Measurements from ENCODE around the gene MSH5. TPM values are rescaled to one million over a fixed set of nuclear protein-coding genes. Genes with fewer than 3 reads are reported as not detected.

MSH5 gene
- polyA plus RNA-seq, 1 donor, result 14.4 TPM

- no peak for DNase-seq
Measured at GRCh38 chr6:31713465-31713864, 26.3 kb upstream of the MSH5 start.

GRCh38 chr6:31713991-31714684, 25.7 kb upstream of the MSH5 start:
- no peak for DNase-seq

GRCh38 chr6:31715022-31715958, 24.5 kb upstream of the MSH5 start, which contains the start of gene LY6G6D:
TSS of gene LY6G6D (plus strand) at chr6:31715348. CDS start at chr6:31715356, 8 bp downstream.
- DNase-seq, result no peak

GRCh38 chr6:31717499-31718222, 22.1 kb upstream of the MSH5 start:
- no peak for DNase-seq

GRCh38 chr6:31718265-31718664, 21.5 kb upstream of the MSH5 start:
- DNase-seq, result no peak

GRCh38 chr6:31719001-31719400, 20.8 kb upstream of the MSH5 start:
- DNase-seq, result no peak

GRCh38 chr6:31720196-31720770, 19.5 kb upstream of the MSH5 start:
- no peak for DNase-seq

- DNase-seq, result no peak
Measured at GRCh38 chr6:31721351-31722020, 18.3 kb upstream of the MSH5 start, which contains the start of gene LY6G6C. TSS of gene LY6G6C (minus strand) at chr6:31721746. CDS start at chr6:31721679, 67 bp downstream.

GRCh38 chr6:31722173-31722572, 17.6 kb upstream of the MSH5 start:
- DNase-seq, result no peak

- no peak for DNase-seq
Measured at GRCh38 chr6:31723245-31723979, 16.4 kb upstream of the MSH5 start, which contains the start of gene MPIG6B. TSS of gene MPIG6B (plus strand) at chr6:31723373. CDS start at chr6:31723384, 11 bp downstream.

GRCh38 chr6:31723980-31724691, 15.7 kb upstream of the MSH5 start:
- DNase-seq, result no peak

GRCh38 chr6:31725502-31726350, 14.1 kb upstream of the MSH5 start:
- DNase-seq, result no peak

GRCh38 chr6:31727034-31727716, 12.6 kb upstream of the MSH5 start:
- no peak for DNase-seq

- no peak for DNase-seq
Measured at GRCh38 chr6:31727717-31728671, 11.8 kb upstream of the MSH5 start.

GRCh38 chr6:31728767-31729514, 10.9 kb upstream of the MSH5 start, which contains the start of gene DDAH2:
TSS of gene DDAH2 (minus strand) at chr6:31729299. CDS start at chr6:31729161, 138 bp downstream.
- DNase-seq, result no peak

- peak; percentile 92 for DNase-seq
Measured at GRCh38 chr6:31729515-31729978, 10.3 kb upstream of the MSH5 start.
